Neuronal stem cell (in vitro differentiated cells): ENCODE data around the gene PEA15.

ENCODE experiments used
- DNase-seq: peaks from one replicate; pipeline ENCODE4 v3.0.0-alpha.2; 2013; ENCODE audit warnings: low spot score
- H2AFZ ChIP-seq: one replicate; pipeline ENCODE4 v1.6.1; 2013; ENCODE audit warnings: mild to moderate bottlenecking, low read length, inconsistent platforms
- H2AK5ac ChIP-seq: 2 replicates; pipeline ENCODE4 v1.6.1; 2013; ENCODE audit warnings: low read depth, mild to moderate bottlenecking, inconsistent platforms, low read length, moderate library complexity, mixed read lengths
- H2BK120ac ChIP-seq: 2 replicates; pipeline ENCODE4 v1.6.1; 2013; ENCODE audit warnings: low read depth, mild to moderate bottlenecking, inconsistent platforms, low read length, moderate library complexity, mixed read lengths
- H2BK12ac ChIP-seq: one replicate; pipeline ENCODE4 v1.6.1; 2013; ENCODE audit warnings: low read length, inconsistent platforms
- H2BK15ac ChIP-seq: 2 replicates; pipeline ENCODE4 v1.6.1; 2013; ENCODE audit warnings: mild to moderate bottlenecking, low read length, inconsistent platforms, mixed read lengths
- H2BK5ac ChIP-seq: one replicate; pipeline ENCODE4 v1.6.1; 2013; ENCODE audit warnings: inconsistent platforms, mild to moderate bottlenecking, low read length, moderate library complexity
- H3K14ac ChIP-seq: one replicate; pipeline ENCODE4 v1.6.1; 2013; ENCODE audit warnings: low read length, inconsistent platforms
- H3K18ac ChIP-seq: 2 replicates; pipeline ENCODE4 v1.6.1; 2013; ENCODE audit warnings: low read length, inconsistent platforms
- H3K23ac ChIP-seq: 2 replicates; pipeline ENCODE4 v1.6.1; 2013; ENCODE audit warnings: low read depth, mild to moderate bottlenecking, mixed read lengths, low read length, inconsistent platforms; ENCODE audit not compliant: poor library complexity
- H3K27ac ChIP-seq: replicated peaks from 3 replicates; pipeline ENCODE4 v1.5.1; 2013; ENCODE audit warnings: low read length, inconsistent platforms
- H3K27me3 ChIP-seq, 3 experiments: 2 replicates each; pipeline ENCODE4 v1.6.1; 2013; ENCODE audit warnings: low read length in 3 of 3, mild to moderate bottlenecking in 2 of 3, inconsistent platforms in 1 of 3, low read depth in 1 of 3, mixed read lengths in 1 of 3, moderate library complexity in 1 of 3; ENCODE audit not compliant: control insufficient read depth in 3 of 3, insufficient read depth in 3 of 3
- H3K36me3 ChIP-seq, 2 donors: replicated peaks in 1 of 2; 2 replicates each; pipeline ENCODE4 v1.6.1; 2013; ENCODE audit warnings: low read length in 2 of 2; ENCODE audit not compliant: control insufficient read depth in 2 of 2, insufficient read depth in 2 of 2
- H3K4ac ChIP-seq: 2 replicates; pipeline ENCODE4 v1.6.1; 2013; ENCODE audit warnings: inconsistent platforms, mild to moderate bottlenecking, low read length, moderate library complexity
- H3K4me1 ChIP-seq, 2 donors: 1 replicate in 1 of 2; 2 replicates in 1 of 2; pipeline ENCODE4 v1.6.1; 2013; ENCODE audit warnings: low read length in 2 of 2, low read depth in 1 of 2; ENCODE audit not compliant: control insufficient read depth in 2 of 2, insufficient read depth in 1 of 2
- H3K4me2 ChIP-seq: one replicate; pipeline ENCODE4 v1.6.1; 2013; ENCODE audit warnings: mild to moderate bottlenecking, low read length, inconsistent platforms; ENCODE audit not compliant: insufficient read depth, poor library complexity, severe bottlenecking
- H3K4me3 ChIP-seq, 2 donors: 2 replicates each; pipeline ENCODE4 v1.5.1; 2013; ENCODE audit warnings: low read length in 2 of 2, mild to moderate bottlenecking in 2 of 2, inconsistent platforms in 1 of 2, moderate library complexity in 1 of 2
- H3K79me1 ChIP-seq: one replicate; pipeline ENCODE4 v1.6.1; 2013; ENCODE audit warnings: low read depth, mild to moderate bottlenecking, inconsistent platforms, low read length, moderate library complexity
- H3K9ac ChIP-seq: one replicate; pipeline ENCODE4 v1.6.1; 2013; ENCODE audit warnings: mild to moderate bottlenecking, low read depth, low read length, inconsistent platforms; ENCODE audit not compliant: poor library complexity
- H3K9me3 ChIP-seq, 2 donors: replicated peaks in 1 of 2; 2 replicates each; pipeline versions ENCODE3 to v1.6.1; 2013; ENCODE audit warnings: low read length in 2 of 2, mild to moderate bottlenecking in 2 of 2, inconsistent platforms in 1 of 2, low read depth in 1 of 2, mixed read lengths in 1 of 2, moderate library complexity in 1 of 2; ENCODE audit not compliant: control insufficient read depth in 2 of 2, insufficient read depth in 1 of 2
- H4K8ac ChIP-seq: one replicate; pipeline ENCODE4 v1.6.1; 2013; ENCODE audit warnings: low read depth, mild to moderate bottlenecking, inconsistent platforms, low read length, moderate library complexity
- H4K91ac ChIP-seq: one replicate; pipeline ENCODE4 v1.6.1; 2013; ENCODE audit warnings: low read length, low read depth, mild to moderate bottlenecking, inconsistent platforms; ENCODE audit not compliant: poor library complexity
- WGBS, 2 donors: extraction: QIAGEN DNeasy Blood & Tissue Kit; methylation state at CpG; one replicate each; pipeline ENCODE4 v1.1.7; 2013; ENCODE audit warnings: missing lambda C conversion rate in 2 of 2, mixed read lengths in 1 of 2; ENCODE audit not compliant: insufficient read length in 2 of 2, insufficient replicate concordance in 1 of 2; ENCODE audit errors: extremely low coverage in 2 of 2; 5-methylcytosine and 5-hydroxymethylcytosine counted together

The PEA15 gene

GRCh38 chr1:160206036-160206389, 829 bp downstream of the PEA15 start:
- Histone ChIP-seq H2BK5ac (no peak overlapping the region), H3K18ac (no peak overlapping the region), H2BK12ac (no peak overlapping the region), H2BK15ac (no peak overlapping the region), H3K4ac (no peak overlapping the region), H3K4me1 (peaks cover 50 to 52% of the 10 kb centered on the region in 2 donors), H3K4me2 (peak overlapping the region; percentile 97), H3K79me1 (peaks cover 8% of the 10 kb centered on the region), H3K36me3 (peaks cover 18 to 39% of the 10 kb centered on the region in 2 donors), H4K91ac (no peak overlapping the region), H2AFZ (peak overlapping the region; percentile 94), H3K4me3 (peak overlapping the region; percentile 94 to 98), H3K27me3 (no peaks in the 10 kb centered on the region), H2BK120ac (no peak overlapping the region), H4K8ac (no peak overlapping the region), H3K9me3 (no peaks in the 10 kb centered on the region), H3K23ac (no peak overlapping the region), H3K9ac (no peak overlapping the region), H3K14ac (no peak overlapping the region), H3K27ac (peak overlapping the region; percentile 25), H2AK5ac (no peak overlapping the region)
- no CpG with 5 or more reads among the region's 9 CpGs for WGBS, 2 donors
- no peak for DNase-seq

GRCh38 chr1:160206421-160207117, 1.4 kb downstream of the PEA15 start:
- H3K27ac ChIP-seq: peak overlapping the region; percentile 25
- H3K4me2 ChIP-seq: peak overlapping the region; percentile 97
- H3K23ac ChIP-seq: no peak overlapping the region
- H3K9ac ChIP-seq: no peak overlapping the region
- H3K79me1 ChIP-seq: peaks cover 8% of the 10 kb centered on the region
- H4K8ac ChIP-seq: no peak overlapping the region
- no peak overlapping the region for H2BK12ac ChIP-seq
- H3K4me1 ChIP-seq: peaks cover 56 to 57% of the 10 kb centered on the region in 2 donors
- no peaks in the 10 kb centered on the region for H3K27me3 ChIP-seq
- no peak overlapping the region for H2AFZ ChIP-seq
- H3K18ac ChIP-seq: no peak overlapping the region
- no peak overlapping the region for H2AK5ac ChIP-seq
- peaks cover 22 to 44% of the 10 kb centered on the region in 2 donors for H3K36me3 ChIP-seq
- no peak overlapping the region for H3K4ac ChIP-seq
- H3K9me3 ChIP-seq: no peaks in the 10 kb centered on the region
- DNase-seq: peak; percentile 30
- WGBS, 2 donors: no CpG with 5 or more reads among the region's 9 CpGs
- H4K91ac ChIP-seq: peak overlapping the region; percentile 26
- H3K4me3 ChIP-seq: peak overlapping the region; percentile 94 to 98
- H2BK5ac ChIP-seq: no peak overlapping the region
- no peak overlapping the region for H2BK15ac ChIP-seq
- H2BK120ac ChIP-seq: no peak overlapping the region
- H3K14ac ChIP-seq: no peak overlapping the region

GRCh38 chr1:160207118-160207650, 2.0 kb downstream of the PEA15 start:
- Histone ChIP-seq H2BK5ac (no peak overlapping the region), H3K27ac (no peak overlapping the region), H2AFZ (no peak overlapping the region), H3K18ac (no peak overlapping the region), H3K4me3 (no peak overlapping the region), H3K4ac (no peak overlapping the region), H2BK15ac (no peak overlapping the region), H4K91ac (no peak overlapping the region), H3K9me3 (no peaks in the 10 kb centered on the region), H3K27me3 (no peaks in the 10 kb centered on the region), H2BK120ac (no peak overlapping the region), H3K79me1 (peaks cover 8% of the 10 kb centered on the region), H3K4me1 (peaks cover 59 to 60% of the 10 kb centered on the region in 2 donors), H3K14ac (no peak overlapping the region), H4K8ac (no peak overlapping the region), H3K36me3 (peaks cover 25 to 50% of the 10 kb centered on the region in 2 donors), H2AK5ac (no peak overlapping the region), H2BK12ac (no peak overlapping the region), H3K4me2 (no peak overlapping the region), H3K9ac (no peak overlapping the region), H3K23ac (no peak overlapping the region)
- no peak for DNase-seq
- no CpG with 5 or more reads among the region's 4 CpGs for WGBS, 2 donors

GRCh38 chr1:160207771-160208556, 2.8 kb downstream of the PEA15 start:
- peak overlapping the region; percentile 56 for H2BK5ac ChIP-seq
- H3K9me3 ChIP-seq: no peaks in the 10 kb centered on the region
- no CpG with 5 or more reads among the region's 9 CpGs for WGBS, 2 donors
- no peak overlapping the region for H3K9ac ChIP-seq
- peaks cover 32 to 58% of the 10 kb centered on the region in 2 donors for H3K36me3 ChIP-seq
- H2AK5ac ChIP-seq: peak overlapping the region; percentile 52
- peaks cover 8% of the 10 kb centered on the region for H3K79me1 ChIP-seq
- H3K4me1 ChIP-seq: peaks cover 60 to 61% of the 10 kb centered on the region in 2 donors
- H3K4ac ChIP-seq: no peak overlapping the region
- no peak for DNase-seq
- H2BK15ac ChIP-seq: no peak overlapping the region
- no peaks in the 10 kb centered on the region for H3K27me3 ChIP-seq
- no peak overlapping the region for H2BK12ac ChIP-seq
- H2AFZ ChIP-seq: no peak overlapping the region
- H3K14ac ChIP-seq: no peak overlapping the region
- H3K23ac ChIP-seq: no peak overlapping the region
- H3K4me3 ChIP-seq: no peak overlapping the region
- no peak overlapping the region for H3K18ac ChIP-seq
- no peak overlapping the region for H2BK120ac ChIP-seq
- H4K91ac ChIP-seq: no peak overlapping the region
- no peak overlapping the region for H4K8ac ChIP-seq
- no peak overlapping the region for H3K4me2 ChIP-seq
- H3K27ac ChIP-seq: no peak overlapping the region
